GM19351 (cell line): ENCODE results near the gene CDKN1A.
"Not testable (repeated sequence)": the region's sequence is repeated elsewhere in the genome, so short reads cannot be mapped to it uniquely, and the experiment has no call there.

Source experiments
- ATAC-seq: cut with Tn5 transposase; IDR thresholded peaks from one replicate; pipeline ENCODE4 v1.9.1; 2021; ENCODE audit warnings: mild to moderate bottlenecking, moderate library complexity; ENCODE audit not compliant: unreplicated experiment

Gene CDKN1A

GRCh38 chr6:36694616-36695015, 16.1 kb downstream of the CDKN1A start:
- no peak for ATAC-seq

DNA sequence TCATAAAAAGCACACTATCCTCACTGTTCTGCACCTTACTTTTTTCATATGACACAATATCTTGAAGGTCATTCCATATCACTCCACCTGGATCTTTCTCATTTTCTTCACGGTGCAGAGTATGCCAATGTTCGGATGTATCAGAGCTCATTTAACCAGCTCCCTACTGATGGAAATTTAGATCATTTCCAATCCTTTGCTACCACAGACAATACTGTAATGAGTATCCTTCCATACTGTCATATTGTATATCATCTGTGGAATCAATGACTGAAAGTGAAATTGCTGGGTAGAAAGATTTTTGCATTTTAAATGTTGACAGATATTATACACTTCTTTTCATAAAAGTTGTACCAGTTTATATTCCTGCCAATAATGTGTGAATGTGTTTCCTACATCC, 16.9 kb downstream of the CDKN1A start:
- no peak for ATAC-seq

GRCh38 chr6:36697481-36697903, 19.0 kb downstream of the CDKN1A start, which contains the start of gene RAB44:
TSS of gene RAB44 (plus strand) at chr6:36697826. CDS start at chr6:36704236, 6,410 bp downstream.
- no peak for ATAC-seq

GRCh38 chr6:36698196-36698595, 19.7 kb downstream of the CDKN1A start:
- no peak for ATAC-seq

- ATAC-seq: no peak
Measured at GRCh38 chr6:36698871-36699271, 20.4 kb downstream of the CDKN1A start.

DNA sequence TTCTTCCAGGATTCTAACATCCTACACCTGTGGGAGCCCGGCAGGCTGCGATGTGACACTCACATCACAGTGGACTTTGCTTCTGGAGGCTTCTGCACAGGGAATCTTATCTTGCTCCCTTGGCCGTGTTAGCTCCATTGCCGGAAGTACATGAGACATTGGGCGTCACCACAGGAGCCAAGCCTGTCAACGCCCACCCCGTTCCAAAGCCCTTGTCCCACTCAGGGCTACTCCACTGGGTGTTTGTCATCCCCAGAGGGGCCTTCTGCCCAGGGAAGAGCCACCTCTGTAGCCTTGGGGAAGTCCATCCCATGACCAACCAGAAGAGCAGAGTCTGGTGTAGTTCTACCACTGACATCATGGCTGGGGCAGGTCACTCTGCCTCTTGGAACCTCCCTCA, 20.8 kb downstream of the CDKN1A start:
- ATAC-seq: no peak

DNA sequence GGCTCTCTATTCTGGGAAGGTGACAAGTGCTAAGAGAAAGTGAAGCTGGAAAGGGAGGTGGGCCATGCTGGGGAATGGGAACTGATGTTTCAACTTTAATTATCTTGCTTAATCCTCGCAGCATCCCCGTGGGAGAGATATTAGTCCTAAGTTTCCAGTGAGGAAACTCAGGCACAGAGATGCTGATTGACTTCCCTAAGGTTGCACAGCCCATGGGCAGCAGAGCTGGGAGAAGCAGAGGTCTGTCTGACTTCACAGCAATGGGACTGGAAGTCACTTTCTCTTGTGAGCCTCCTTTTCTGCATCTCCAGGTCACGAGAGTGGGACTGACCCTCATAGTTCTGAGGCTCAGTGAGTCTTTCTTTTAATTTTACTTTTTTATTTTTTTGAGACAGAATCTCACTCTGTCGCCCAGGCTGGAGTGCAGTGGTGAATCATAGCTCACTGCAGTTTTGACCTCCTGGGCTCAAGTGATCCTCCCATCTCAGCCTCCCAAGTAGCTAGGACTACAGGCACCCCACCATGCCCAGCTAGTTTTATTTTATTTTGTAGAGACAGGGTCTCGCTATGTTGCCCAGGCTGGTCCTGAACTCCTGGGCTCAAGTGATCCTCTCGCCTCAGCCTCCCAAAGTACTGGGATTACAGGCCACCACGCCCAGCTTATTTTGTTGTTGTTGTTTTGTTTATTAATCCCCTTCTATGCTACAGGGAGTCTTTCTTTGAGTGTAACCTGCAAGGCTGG, 21.7 kb downstream of the CDKN1A start:
- no peak for ATAC-seq

DNA sequence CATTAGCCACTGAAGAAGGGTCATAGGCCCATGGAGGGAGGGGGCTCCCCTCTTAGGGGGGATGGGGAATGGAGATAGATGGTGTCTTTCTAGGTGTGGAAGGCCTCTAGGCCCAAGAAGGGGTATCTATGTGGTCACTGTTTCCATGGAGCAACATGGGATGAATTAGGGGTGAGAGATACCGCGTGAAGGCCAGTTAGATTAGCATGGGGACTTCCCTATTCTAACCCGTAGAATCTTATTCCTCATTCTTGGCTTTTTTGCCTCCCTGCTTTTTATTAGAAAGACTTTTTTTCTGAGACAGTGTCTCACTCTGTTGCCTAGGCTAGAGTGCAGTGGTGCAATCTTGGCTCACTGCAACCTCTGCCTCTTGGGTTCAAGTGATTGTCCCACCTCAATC, 22.3 kb downstream of the CDKN1A start:
- no peak for ATAC-seq

- no peak for ATAC-seq
Measured at GRCh38 chr6:36701401-36701991, 23.0 kb downstream of the CDKN1A start.

DNA sequence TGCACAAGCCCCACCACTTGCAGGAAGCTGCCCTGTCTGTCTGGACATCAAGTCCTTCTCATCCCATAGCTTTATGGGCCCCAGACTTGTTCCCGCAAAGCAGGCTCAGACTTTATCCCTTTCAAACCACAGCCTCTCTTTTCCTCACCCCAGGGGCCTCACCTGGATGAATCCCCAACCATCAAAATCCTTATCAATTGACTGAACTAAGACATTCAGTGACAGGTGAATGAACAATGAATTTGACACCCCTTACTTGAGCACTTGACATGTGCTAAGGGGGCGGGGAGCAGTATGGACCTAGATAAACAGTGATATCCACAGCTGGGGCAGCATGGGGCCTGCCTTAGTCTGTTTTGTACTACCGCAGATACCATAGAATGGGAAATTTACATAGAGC, 24.1 kb downstream of the CDKN1A start:
- ATAC-seq: no peak

DNA sequence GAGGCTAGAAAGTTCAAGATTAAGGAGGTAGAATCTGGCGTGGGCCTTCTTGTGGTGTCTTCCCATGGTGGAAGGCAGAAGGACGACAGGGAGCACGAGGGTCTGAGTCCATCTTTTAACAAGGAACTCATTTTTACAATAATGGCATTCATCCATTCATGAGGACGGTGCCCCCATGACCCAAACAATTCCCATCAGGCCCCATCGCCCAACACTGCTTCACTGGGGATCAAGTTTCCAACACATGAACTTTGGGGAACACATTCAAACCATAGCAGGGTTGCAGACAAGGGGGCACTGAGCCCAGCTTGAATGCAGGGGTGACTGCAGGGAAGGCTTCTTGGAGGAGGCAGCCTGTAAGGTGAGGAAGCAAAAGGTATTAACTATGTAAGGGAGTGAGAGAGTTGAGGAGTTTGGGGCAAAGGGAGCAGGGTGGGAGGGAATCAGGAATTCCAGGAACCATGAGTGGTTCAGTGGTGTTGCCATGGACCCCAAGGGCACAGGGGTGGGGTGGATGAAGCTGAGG, 24.6 kb downstream of the CDKN1A start:
- no peak for ATAC-seq

GRCh38 chr6:36703982-36704381, 25.5 kb downstream of the CDKN1A start:
- ATAC-seq: no peak

DNA sequence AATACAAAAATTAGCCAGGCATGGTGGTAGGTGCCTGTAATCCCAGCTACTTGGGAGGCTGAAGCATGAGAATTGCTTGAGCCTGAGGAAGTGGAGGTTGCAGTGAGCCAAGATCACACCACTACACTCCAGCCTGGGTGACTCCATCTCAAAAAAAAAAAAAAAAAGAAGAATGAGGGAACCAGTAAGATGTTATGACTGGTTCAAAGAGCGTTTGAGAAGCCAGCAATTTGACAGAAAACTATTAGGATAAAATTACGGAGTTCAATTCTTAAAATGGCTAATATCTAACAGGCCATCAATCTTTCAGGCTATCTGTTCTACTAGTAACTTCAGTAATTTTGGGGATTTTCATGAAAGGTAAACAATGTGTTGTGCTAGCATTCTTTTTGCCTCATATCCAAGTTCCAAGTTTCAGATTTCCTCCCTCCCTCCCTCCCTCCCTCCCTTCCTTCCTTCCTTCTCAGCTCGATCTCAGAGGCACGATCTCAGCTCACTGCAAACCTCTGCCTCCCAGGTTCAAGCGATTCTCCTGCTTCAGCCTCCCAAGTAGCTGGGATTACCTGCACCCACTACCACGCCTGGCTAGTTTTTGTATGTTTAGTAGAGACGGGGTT, 26.6 kb downstream of the CDKN1A start:
- not testable (repeated sequence) for ATAC-seq

GRCh38 chr6:36706339-36706738, 27.8 kb downstream of the CDKN1A start:
- no peak for ATAC-seq

DNA sequence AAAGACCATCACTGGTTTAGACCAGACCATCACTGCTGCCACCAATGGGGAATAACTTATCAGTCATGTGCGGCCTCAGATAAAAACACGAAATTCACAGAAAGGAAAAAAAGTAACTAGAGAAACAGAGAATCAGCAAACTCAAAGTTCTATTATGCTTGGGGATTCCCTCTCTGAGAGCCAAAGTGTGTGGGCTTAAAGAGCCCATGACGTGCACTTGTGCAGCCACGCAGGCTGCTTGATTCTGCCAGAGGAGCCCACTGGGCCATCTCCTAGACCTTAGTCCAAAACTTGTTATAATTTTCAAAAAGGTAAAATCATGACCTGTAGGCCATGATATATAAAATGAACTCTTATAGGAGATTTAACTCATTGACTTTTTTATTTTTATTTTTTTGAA, 34.3 kb downstream of the CDKN1A start:
- no peak for ATAC-seq

DNA sequence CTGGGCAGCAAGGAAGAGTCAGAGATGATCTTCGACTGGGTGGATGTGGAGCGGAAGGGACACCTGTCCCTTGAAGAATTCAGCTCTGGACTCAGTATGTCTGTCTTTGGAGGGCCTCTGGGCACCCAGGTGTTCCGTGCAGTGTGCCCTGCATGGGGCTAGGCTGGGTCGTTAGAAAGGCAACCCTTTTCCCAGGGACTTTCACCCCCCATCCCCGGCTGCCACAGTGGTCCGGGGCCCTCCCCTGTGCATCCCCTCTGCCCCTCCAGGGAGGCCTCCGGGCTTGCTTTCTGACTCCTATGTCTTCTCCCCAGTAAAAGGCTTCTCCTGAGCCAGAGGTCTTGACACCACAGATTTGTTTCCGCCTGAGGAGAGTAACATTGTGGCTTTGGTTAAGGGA, 35.3 kb downstream of the CDKN1A start:
- no peak for ATAC-seq

DNA sequence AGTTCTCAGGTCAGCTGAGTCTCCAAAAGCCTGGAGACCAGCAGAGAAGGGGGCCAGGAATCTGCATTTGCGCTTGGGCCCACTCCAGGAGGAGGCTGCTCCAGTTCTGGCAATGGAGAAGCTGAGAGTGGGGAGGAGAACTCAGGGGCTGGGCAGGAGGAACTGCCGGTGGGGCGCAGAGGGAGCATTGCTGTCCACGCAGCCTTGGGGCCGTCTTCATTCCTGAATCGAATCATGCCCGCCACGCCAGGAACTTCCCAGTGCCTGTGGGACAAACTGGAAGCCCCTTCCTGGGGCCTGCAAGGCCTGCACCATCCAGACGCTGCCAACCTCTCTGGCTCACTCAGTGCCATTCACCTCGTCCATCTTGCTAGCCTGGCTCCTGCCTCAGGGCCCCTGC, 36.0 kb downstream of the CDKN1A start:
- ATAC-seq: no peak

DNA sequence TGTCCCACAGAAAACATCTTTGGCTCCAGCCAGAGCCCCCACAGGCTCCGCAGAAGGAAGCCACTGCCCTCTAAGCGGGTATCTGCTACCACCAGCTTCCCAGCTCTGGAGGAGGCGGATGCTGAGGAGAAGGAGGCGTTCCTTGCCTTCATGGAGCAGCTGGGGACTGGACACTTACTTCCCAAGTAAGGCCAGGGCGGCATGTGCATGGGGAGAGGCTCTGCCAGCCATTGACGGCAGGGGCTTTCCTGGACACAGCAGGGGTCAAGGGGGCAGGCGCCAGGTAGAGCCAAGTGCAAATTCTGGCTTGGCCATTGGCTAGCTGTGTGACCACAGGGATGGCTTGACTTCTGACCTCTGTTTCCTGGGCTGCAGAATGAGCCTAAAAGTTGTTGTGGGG, 37.0 kb downstream of the CDKN1A start:
- no peak for ATAC-seq

- no peak for ATAC-seq
Measured at GRCh38 chr6:36716476-36717093, 38.1 kb downstream of the CDKN1A start.

DNA sequence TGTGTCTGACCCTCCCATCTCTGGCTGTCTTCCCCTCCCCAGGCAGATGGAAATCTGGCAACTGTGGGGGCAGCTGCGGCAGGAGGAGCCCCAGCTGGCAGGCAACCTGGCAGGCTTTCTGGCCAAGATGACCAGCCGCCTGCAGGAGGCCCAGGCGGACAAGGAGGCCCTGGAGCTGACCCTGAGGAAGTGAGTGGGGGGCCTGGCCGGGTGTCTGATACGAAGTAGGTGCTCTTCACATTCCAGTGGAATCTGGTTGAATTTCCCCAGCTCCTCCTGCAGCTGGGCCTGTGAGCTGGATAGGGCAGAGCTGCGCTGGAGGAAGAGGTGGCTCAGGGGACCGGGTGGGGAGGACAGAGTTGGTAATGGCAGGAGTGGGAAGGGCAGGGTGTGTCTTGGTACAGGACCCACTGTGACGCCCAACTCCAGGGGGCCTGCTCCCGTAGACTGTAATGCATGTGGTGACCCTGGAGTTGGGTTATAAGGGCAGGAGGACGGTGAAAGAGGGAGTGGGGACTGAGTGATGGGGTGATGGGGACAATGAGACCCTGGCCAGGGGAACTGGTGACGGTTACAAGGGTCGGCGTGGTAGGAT, 38.8 kb downstream of the CDKN1A start:
- no peak for ATAC-seq

DNA sequence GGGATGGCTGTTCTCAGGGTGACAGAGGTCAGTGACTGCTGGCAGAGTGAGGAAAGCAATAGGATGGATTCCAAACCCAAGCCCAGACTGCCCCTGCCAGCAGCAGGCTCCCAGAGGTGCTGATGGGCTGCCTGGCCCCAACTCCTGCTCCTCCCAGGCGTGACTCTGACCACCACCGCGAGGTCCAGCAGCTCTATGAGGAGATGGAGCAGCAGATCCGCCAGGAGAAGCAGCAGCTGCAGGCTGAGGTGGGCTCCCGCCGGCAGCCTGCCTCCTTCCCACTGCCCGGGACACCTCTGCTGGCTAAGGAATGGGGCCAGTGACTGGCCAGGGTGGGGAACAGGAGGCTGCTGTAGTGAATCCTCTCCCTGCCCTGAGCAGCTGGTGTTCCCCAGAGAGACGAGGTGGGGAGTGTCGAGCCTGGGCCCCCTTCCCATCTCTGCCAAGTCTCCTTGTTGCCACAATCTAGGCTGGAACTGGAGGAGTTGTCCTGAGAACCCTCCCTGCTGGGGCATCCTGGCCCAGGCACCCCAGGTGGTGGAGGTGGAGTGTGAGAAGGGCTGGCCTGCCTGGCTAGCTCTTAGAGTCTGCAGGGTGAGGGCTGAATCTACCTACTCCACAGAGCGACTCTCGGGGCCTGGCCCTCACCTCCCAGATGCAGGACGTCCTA, 39.5 kb downstream of the CDKN1A start:
- ATAC-seq: no peak
